Measurements from ENCODE around the gene DSPP.

- no peak for TF ChIP-seq CTCF (conservative IDR thresholded peaks at IDR 0.05 in 1 of 2, IDR thresholded peaks at IDR 0.05 in 1 of 2; ENCODE audit: extremely low read depth in 1 of 2, insufficient read depth in 1 of 2, low read depth in 1 of 2, low read length in 2 of 2)
- no peak for TF ChIP-seq EZH2 (IDR thresholded peaks at IDR 0.05; ENCODE audit: borderline replicate concordance, low read length)
Observed at GRCh38 chr4:87589531-87589930, 18.8 kb upstream of the DSPP start.
